ENCODE measurements around the gene ARL5A.

DNA sequence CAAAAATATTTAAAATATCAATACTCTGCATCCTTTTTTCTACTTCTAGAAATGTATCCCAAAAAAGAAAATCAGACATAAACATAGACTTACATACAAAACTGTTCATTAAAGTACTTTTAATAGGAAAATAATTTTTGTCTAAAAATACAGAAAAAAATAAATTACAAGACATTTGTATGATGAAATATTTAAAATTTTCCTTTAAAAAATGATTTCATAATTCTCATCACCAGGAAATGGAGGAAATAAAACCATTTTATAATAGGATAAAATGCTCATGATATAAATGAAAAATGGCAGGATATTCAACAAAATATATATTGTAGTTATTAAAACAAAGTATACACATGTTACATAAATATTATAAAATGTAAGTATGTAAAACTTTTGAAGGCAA is 24.4 kb downstream of the ARL5A start:
- TF ChIP-seq EZH2 (IDR thresholded peaks at IDR 0.05; ENCODE audit: insufficient read depth, poor library complexity, severe bottlenecking) (no peak), EZH2phosphoT487 (IDR thresholded peaks at IDR 0.05; ENCODE audit: insufficient read depth, low read depth) (no peak)
